ENCODE results near the gene SNX27.

Gene SNX27

DNA sequence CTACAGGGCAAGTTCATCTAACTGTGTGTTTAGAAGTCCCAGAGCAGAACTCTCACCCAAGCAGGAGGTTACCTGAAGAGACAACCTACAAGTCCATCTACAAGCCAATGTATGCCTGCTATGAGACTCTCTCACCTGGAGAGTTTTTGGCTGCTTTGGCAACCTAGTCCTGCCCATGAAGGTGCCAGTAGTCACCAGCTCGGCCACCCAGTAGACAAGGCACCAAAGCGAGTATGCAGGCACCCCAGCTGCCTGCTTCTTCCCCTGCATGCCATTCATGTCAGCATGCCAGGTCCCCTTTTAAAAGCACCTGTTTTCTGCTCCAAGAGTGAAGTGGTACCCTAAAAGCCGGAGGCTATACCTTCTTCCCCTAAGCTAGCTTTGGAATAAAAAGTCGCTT lies 129.7 kb downstream of the SNX27 start:
- TF ChIP-seq, protein P1, sequence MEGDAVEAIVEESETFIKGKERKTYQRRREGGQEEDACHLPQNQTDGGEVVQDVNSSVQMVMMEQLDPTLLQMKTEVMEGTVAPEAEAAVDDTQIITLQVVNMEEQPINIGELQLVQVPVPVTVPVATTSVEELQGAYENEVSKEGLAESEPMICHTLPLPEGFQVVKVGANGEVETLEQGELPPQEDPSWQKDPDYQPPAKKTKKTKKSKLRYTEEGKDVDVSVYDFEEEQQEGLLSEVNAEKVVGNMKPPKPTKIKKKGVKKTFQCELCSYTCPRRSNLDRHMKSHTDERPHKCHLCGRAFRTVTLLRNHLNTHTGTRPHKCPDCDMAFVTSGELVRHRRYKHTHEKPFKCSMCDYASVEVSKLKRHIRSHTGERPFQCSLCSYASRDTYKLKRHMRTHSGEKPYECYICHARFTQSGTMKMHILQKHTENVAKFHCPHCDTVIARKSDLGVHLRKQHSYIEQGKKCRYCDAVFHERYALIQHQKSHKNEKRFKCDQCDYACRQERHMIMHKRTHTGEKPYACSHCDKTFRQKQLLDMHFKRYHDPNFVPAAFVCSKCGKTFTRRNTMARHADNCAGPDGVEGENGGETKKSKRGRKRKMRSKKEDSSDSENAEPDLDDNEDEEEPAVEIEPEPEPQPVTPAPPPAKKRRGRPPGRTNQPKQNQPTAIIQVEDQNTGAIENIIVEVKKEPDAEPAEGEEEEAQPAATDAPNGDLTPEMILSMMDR (IDR thresholded peaks at IDR 0.05; ENCODE audit: borderline replicate concordance, insufficient read depth, low read depth, low read length) = no peak
- H3K4me3 ChIP-seq (ENCODE audit: low read depth, low read length) = no peak overlapping the region

All from GM12875 (cell line).